Stimulated activated CD8-positive, alpha-beta memory T cell treated with anti-CD3 and anti-CD28 coated beads, Interleukin-7, amount 100 ng/mL, for 24 hours (primary cell): ENCODE measurements around the gene NR4A1.

Experiments used
- DNase-seq: peaks from one replicate; pipeline ENCODE4 v3.0.0-alpha.2; 2020; ENCODE audit warnings: low read depth

Gene NR4A1

DNA sequence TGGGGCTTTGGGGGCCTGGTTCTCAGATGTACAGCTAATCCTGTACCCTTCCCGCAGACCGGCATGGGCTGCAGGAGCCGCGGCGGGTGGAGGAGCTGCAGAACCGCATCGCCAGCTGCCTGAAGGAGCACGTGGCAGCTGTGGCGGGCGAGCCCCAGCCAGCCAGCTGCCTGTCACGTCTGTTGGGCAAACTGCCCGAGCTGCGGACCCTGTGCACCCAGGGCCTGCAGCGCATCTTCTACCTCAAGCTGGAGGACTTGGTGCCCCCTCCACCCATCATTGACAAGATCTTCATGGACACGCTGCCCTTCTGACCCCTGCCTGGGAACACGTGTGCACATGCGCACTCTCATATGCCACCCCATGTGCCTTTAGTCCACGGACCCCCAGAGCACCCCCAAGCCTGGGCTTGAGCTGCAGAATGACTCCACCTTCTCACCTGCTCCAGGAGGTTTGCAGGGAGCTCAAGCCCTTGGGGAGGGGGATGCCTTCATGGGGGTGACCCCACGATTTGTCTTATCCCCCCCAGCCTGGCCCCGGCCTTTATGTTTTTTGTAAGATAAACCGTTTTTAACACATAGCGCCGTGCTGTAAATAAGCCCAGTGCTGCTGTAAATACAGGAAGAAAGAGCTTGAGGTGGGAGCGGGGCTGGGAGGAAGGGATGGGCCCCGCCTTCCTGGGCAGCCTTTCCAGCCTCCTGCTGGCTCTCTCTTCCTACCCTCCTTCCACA lies 7.6 kb downstream of the NR4A1 start:
- no peak for DNase-seq

DNA sequence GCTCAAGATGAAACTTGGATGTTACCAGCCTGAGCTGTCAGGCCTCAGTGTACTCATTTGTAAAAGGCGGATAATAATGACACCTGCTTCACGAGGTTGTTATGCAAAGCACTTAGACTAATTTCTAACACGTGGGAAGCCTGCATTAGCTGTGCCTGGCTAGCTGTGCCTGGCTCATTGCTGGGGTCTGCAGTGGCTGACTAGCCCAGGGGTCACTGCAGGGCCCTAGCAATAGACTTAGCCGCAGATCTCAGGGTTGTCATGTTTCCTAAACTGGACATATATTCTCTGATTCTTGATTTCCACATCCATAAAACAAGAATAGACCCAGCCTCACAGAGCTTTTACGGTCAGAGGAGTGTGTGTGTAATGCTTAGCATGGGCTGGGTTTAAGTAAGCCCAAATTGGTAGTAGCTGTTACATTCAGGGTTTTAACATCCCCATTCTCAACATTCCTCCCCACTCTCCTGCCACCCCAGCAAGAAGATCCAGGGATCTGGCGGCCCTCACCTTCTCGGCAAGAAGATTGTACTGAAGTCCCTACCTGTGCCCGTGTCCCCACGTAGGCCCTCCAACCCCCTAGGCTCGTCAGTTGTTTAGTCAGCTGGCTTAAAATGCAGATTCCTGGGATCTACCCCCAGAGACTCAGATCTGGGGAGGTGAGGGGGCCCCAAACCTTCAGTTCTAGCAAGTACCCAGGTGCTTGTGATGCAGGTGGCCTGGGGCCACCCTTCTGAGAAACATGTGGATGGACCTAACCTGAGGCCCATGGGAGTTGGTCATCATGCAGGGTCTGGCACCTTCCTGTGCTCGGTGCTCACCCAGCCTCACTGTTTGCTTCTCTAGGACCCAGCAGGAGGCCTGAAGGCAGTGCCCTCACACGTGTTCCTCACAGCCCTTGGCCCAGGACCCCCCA lies 8.6 kb downstream of the NR4A1 start:
- DNase-seq, result no peak

DNA sequence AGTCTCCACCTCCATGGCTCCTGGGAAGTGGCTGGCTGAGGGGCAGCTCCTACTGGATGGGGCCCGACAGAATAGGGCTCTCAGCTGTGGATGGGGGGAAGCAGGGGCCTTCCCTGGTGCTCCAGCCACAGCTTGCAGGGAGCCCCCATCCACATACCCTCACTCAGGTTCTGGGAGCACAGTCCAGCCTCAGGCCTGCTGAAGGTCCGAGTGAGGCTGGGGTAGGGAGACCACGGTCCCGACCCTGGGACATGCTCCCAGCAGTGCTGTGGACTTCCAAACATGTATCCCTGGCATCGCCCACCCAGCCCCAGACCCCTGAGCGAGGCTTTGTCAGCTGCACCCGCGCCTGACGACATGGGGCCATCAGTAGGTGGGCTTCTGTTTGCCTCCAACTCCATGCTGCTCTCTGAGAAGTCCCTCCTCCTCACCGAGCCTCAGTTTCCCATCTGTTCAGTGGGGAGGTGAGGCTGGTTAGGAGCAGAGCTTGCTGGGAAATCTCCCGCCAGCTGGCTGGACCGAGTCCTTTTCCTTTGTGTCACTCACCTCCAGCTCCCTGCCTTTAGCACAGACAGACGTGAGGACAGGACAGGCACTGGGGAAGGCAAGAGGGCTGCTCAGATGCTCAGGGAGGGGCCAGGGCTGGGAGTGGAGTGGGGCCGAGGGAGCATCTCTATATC lies 9.4 kb downstream of the NR4A1 start:
- DNase-seq, result no peak

DNA sequence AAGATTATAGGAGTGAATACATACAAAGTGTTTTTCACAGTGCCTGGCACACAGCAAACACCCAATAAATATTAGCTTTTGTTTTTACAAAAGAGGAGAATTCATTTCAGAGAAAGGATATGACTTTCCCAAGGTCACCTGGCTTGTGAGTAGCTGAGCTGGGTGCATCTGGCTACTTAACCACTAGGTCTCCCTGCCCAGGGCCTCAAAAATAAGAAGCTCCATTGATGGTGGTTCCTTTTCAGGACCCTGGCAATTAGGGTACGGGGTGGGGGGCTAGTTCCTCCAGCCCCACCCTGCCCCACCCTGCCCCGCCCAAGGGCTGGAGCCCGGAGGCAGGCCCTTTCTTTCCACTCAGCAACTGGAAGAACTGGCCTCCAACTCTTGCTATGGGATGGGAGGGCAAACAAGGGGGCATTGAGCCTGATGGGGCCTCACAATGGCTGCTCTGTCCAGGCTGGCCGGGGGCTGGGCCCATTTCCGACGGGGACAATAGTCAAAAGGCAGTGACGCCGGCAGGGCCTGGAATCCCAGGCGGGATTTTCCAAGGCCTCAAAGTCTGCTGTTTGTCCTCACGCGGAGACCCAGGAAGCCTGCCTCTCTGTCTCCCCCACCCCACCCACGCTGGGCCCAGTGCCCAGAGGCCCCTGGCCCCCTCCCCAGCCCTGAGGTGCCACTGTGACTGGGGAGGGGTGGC lies 10.4 kb downstream of the NR4A1 start:
- DNase-seq, result no peak

DNA sequence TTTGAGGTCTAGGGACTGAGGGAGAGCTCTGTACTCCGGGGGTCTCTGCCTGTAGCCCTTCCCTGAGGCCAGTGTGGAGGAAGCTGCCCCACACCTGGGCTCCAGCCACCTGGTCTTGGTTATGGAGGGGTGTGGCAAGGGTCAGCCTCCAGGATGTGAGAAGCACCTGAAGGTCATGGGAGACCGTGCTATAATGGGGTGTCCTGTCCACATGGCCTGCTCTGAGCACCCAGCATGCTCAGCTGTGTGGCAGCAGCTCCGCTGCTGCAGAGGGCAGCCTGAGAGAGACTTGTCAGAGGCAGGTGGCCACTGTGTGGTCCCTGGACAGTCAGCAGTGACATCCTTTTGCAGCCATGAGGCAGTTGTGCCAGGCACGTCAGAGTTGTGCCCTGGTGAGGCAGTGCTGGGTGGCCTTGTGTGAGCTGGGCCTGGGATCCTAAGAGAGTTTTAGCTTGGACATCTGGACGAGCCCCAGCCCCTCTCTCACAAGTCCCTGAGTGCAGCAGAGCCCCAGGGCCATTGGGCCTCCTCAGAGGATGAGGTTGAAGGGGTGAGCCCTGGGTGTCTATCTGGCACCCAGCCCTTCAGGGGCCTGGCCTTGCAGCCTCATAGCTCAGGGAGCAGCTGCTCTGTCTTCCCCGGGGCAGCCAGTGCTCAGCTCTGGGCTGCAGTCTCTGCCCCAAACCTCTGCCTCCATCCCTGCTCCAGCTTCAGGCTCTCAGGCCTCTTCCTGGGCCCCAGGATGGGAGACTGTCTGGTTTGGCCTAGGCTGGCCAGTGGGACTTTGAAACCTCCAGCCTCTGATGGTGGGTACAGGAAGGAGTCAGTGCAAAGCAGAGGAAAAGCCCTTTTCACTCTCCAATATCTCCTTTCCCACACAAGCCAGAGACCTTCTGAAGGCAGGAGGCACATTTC lies 11.2 kb downstream of the NR4A1 start:
- DNase-seq, result no peak

DNA sequence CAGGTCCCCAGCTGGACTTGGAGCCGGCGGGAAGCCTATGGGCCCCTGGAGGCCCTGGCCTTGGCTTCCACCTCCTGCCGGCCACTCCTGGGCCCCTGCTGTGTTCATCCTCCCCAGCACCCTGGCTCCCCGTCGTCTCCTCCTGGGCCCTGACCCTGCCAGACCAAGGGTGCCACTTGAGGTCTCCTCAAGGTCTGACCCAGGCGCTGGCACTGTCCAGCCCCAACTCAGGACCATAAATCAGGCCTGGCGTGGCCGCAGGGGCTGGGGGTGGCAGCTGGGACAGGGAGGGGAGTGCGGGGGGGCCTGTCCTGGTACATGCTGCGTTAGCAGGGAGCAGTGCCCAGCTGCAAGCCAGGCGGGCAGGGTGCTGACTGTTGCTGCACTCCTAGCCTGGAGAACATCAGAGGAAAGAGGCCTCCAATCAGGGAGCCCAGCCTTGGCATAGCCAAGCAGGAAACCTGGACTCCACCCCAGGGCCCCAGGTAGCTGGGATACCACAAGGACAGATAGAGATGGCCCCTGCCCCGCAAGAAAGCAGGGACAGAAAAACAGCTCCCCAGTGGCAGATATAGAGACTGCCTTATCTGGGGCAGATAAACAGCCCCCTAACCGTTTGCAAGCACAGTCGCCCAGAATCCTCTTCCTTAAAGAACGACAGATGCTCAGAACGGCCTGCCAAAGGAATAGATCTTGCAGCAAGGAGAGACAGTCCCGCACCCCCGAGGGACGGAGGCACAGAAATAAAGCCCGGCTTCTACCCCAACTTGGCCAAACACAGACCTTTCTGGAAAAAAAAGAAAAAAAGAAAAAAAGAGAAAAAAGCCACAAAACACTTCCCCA lies 12.1 kb downstream of the NR4A1 start:
- no peak for DNase-seq

DNA sequence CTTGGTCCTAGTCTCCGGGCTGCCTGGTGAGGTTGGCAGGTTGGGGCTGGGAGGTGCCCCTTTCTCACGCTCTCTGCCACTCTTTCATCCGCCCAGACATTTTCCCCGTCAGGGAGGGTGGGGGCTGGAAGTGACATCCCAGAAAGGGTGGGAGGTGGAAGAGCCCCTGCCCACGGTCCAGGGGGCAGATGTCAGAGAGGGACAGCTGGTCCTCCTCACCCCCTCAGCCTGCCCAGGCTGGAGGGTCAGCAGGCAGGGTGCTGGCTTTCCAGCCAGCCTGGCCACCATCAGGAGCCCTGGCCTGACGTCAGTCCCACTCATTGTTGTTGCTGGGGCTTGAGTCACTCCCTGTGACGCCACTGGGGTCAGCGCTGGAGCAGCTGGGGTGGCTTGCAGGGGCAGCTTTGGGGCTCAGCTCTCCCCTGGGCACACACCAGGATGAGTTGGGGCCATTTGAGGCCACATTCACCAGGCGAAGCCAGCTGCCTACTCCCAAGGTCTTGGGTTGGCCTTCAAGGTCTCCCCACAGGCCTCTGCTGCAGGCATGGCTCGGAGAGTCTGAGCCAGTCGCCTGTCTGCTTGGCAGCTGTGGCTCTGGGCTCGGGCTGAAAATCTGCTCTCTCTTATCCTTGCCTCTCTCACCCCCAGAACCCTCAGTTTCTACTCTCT lies 12.9 kb downstream of the NR4A1 start:
- no peak for DNase-seq

DNA sequence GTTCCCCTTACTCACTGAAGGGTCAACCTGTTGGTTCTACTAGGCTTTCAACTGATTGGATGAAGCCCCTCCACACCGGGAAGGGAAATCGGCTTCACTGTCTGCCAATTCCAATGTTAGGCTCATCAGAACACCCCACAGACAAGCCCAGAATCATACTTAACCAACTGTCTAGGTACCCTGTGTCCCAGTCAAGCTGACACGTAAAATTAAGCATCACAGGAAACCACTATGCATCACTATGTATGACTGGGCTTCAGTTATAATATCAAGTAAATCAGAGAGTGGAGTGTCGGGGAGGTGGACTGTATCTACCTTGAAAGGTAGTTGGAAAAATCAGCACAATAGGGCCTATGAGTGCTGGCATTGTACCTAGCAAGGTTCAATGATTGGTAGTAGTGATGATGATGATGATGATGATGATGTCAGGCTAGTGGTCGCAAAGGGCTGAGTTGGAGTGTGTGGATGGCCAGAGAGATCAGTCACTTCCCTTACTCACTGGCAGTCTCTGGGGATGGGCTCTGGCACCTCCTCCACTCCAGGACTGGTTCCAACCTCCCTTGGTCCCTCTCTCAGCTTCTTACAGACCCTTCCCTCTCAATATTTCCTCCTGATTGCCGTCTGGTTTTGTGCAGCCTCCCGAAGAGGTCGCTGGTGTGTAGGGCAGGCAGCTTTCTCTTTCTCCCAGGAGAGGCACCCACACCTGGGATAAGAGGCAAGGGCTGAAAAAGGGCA lies 15.3 kb downstream of the NR4A1 start:
- no peak for DNase-seq

DNA sequence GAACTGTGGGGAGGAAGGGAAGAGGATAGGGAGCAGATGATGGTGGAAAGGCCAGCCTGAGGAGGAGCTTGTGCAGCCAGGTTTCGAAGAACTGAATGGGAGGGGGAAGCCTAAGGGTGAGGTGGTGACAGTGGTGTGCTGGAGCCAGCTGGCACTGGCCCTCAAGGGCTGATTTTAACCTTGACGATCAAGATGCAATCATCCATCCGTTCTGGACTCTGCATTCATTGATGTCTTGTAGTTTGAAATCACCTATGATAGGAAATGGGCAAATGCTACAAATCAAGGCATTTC lies 15.8 kb downstream of the NR4A1 start:
- DNase-seq, result no peak

DNA sequence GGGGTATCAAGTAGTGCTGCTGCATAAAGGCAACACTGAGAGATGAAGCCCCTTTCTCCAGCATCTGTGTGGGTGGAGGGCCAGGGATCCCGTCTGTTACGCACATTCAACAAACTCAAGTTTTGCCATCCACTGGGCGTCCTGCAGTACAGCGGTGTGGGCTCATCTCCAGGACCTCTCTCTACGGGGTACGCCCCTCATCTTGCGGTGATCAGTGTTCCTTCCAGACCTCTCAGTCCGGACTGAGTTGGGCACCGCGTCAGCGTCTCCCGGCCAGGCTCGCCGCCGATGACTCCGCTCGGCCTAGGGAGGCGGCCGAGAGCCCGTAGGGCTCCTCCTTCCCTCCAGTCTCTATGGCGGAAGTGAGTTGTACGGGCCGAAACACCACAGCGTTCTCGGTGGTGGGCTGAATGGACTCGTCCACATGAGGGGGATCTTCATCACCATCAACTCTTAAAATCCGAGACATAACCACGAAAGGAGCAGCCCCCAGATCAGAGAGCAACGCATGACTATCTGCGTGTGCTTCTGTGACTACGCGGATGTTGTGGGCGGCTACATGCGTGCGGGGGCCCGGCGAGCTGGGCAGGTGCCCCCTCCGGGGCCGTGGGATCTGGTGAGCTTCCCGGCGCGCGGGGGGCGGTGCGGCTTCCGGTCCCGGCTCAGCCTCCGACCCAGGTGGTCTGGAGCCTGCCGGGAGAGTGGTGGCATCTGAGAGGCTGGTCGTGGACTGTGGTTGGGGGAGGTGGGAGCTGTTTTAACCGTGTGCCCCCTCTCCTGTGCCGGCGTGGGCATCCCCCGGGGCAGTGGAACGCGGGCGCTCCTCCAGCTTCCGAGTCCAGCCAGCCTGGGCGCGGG lies 18.3 kb downstream of the NR4A1 start, which contains the start of gene ATG101:
ATG101 (plus strand) TSS at position 652 of the 858 bp plus-strand sequence. CDS start 3,673 bp downstream, outside the sequence.
- peak; percentile 66 for DNase-seq

DNA sequence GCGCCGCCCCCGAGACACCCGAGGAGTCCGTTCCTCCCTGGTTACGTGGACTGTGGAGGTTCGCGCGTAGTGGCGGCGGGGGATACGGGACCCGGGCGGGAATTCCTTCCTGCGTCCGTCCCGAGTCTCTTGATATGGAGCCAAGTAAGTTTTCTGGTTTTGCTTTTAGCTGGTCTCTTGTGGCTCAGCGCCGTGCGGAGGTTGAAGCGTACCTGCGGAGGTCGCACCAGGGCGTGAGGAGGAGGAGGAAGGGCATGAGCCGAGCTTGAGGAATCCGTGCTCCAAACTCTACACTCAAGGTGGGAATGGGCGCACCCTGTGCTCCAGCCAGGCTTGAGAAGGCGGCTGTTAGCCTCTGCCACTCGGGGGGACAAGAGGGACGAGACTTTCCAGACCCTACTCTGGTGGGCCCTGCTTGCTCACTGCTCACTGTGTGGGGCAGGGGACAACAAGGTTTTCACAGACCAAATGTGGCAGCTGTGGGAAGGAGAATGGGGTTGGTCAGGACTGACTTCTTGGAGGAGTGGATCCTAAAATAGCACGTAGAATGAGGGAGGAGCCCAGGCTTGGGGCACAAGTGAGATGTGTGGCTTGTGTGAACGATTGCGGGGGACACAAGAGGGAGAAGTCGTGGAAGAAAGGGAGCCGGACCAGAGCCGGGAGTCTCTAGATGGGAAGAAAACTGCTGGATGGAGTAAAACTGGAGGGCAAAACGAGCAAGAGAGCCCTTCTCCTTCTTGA lies 19.1 kb downstream of the NR4A1 start:
- DNase-seq, result no peak

DNA sequence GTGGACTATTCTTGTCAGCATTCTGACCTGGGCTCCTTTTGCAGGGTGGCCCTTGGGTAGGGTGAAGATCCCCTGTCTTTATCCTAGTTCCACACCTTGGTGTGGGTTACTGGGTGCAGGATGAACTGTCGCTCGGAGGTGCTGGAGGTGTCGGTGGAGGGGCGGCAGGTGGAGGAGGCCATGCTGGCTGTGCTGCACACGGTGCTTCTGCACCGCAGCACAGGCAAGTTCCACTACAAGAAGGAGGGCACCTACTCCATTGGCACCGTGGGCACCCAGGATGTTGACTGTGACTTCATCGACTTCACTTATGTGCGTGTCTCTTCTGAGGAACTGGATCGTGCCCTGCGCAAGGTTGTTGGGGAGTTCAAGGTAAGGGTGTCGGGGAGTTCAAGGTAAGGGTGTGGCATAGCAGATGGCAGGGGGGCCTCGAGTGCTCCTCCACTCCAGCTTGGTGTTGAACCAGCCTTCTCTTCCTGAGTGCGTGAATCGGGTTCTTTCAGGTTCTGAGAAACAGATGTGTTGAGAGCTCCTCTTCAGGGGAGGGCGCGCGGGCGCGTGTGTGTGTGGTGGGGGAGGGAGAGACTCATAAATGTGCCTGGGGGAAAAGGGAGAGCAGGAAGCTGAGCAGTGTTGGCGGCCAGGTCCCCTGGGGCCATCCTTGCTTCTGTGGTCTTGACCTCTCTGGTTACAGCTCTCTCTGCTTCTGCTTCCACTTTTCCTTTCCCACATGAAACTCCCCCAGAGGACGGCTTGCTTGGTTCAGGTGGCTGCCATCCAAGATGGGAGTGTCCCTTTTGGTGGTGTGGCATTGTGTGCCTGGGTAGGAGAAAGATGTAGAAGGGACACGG lies 22.5 kb downstream of the NR4A1 start:
- no peak for DNase-seq

DNA sequence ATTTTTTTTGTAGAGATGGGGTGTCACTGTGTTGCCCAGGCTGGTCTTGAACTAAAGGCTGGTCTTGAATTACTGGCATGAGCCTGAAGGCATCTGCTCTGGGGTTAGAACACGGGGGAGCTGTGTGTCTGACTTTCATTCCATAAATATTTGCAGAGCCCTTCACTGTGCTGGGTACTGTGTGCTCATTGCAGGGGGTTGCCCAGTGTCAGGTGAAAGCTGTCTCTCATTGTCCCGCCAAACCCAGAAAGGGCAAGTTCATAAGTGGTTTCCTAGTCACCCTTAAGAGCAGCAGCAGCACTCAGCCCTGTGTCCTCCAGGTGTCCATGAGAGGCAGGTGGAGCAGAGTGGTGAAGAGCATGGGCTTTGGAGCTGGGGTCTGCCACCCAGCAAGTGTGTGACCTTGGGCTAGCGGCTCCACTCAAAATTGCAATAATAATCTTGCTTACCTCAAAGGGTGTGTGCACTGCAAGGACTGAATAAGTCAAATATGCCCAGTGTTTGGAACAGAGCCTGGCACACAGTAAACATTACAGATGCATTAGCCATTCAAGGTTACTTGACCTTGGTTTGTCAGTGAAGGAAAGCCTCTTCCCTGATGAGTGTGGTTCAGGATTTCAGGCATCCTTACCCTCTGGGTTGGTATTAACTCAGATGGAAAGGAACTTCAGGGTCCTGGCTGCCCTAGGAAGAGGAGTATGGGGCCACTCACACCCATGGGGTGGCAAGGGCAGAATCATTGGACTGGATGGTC lies 23.9 kb downstream of the NR4A1 start:
- no peak for DNase-seq

DNA sequence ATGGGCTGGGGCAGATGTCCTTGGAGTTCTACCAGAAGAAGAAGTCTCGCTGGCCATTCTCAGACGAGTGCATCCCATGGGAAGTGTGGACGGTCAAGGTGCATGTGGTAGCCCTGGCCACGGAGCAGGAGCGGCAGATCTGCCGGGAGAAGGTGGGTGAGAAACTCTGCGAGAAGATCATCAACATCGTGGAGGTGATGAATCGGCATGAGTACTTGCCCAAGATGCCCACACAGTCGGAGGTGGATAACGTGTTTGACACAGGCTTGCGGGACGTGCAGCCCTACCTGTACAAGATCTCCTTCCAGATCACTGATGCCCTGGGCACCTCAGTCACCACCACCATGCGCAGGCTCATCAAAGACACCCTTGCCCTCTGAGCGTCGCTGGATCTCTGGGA lies 25.6 kb downstream of the NR4A1 start:
- DNase-seq, result no peak

DNA sequence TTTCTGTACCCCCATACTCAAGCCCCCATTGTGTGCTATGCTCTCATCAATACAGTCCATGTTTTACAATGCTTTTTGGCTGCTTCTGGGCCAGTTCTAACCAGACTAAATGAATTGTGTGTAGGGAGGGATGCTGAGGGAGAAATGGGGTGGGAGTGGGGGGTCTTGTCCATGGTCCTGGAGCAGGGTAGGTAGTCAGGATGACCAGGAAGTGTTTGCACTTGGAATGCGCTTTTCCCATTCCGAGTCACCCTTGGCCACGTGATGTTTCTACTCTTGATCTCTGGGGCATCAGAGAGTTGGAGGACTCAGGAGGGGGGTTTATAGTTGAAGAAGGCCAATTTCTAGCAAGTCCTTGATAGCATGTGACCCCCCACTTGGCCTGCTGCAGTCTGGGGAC lies 27.0 kb downstream of the NR4A1 start:
- no peak for DNase-seq
